ENCODE data around the gene ANKRD18B.
"Not testable (repeated sequence)": the region's sequence is repeated elsewhere in the genome, so short reads cannot be mapped to it uniquely, and the experiment has no call there.

The ANKRD18B gene

GRCh38 chr9:33597386-33597785, 73.3 kb downstream of the ANKRD18B start:
- ATAC-seq = not testable (repeated sequence)

GRCh38 chr9:33598796-33599379, 74.8 kb downstream of the ANKRD18B start:
- ATAC-seq = not testable (repeated sequence)

- ATAC-seq = not testable (repeated sequence)
Observed at GRCh38 chr9:33600911-33601310, 76.9 kb downstream of the ANKRD18B start.

- ATAC-seq = peak; percentile 71
Observed at GRCh38 chr9:33604249-33604648, 80.2 kb downstream of the ANKRD18B start.

GRCh38 chr9:33604936-33605335, 80.9 kb downstream of the ANKRD18B start:
- not testable (repeated sequence) for ATAC-seq

- no peak for TF ChIP-seq TCF4 (CRISPR knock-in tag; IDR thresholded peaks at IDR 0.05; ENCODE audit: borderline replicate concordance)
- no peak for TF ChIP-seq ARNTL (CRISPR knock-in tag; IDR thresholded peaks at IDR 0.05; ENCODE audit: borderline replicate concordance, low read depth)
- no peak for TF ChIP-seq SNAI2 (CRISPR knock-in tag; IDR thresholded peaks at IDR 0.05)
- TF ChIP-seq CSRNP3 (CRISPR knock-in tag; IDR thresholded peaks at IDR 0.05) = no peak
- no peak for TF ChIP-seq ISL1 (CRISPR knock-in tag; IDR thresholded peaks at IDR 0.05)
- TF ChIP-seq PPARA (CRISPR knock-in tag; IDR thresholded peaks at IDR 0.05; ENCODE audit: borderline replicate concordance) = no peak
- TF ChIP-seq ESRRG (CRISPR knock-in tag; IDR thresholded peaks at IDR 0.05) = no peak
- TF ChIP-seq ZC3H10 (CRISPR knock-in tag; IDR thresholded peaks at IDR 0.05) = no peak
- no peak for TF ChIP-seq BACH2 (CRISPR knock-in tag; IDR thresholded peaks at IDR 0.05; ENCODE audit: borderline replicate concordance)
- TF ChIP-seq ZFP3 (CRISPR knock-in tag; IDR thresholded peaks at IDR 0.05) = no peak
- TF ChIP-seq OSR1 (CRISPR knock-in tag; IDR thresholded peaks at IDR 0.05) = no peak
- TF ChIP-seq ZFP30 (CRISPR knock-in tag; IDR thresholded peaks at IDR 0.05) = no peak
- no peak for TF ChIP-seq TSHZ2 (CRISPR knock-in tag; IDR thresholded peaks at IDR 0.05)
- no peak for TF ChIP-seq POU6F1 (CRISPR knock-in tag; IDR thresholded peaks at IDR 0.05; ENCODE audit: borderline replicate concordance, low read depth)
- no peak for TF ChIP-seq RARB (CRISPR knock-in tag; IDR thresholded peaks at IDR 0.05)
- no peak for TF ChIP-seq CSDC2 (CRISPR knock-in tag; IDR thresholded peaks at IDR 0.05)
- no peak for TF ChIP-seq CREB5 (CRISPR knock-in tag; IDR thresholded peaks at IDR 0.05; ENCODE audit: low read depth)
- no peak for TF ChIP-seq TOX (CRISPR knock-in tag; IDR thresholded peaks at IDR 0.05; ENCODE audit: borderline replicate concordance)
- no peak for TF ChIP-seq PATZ1 (CRISPR knock-in tag; IDR thresholded peaks at IDR 0.05; ENCODE audit: borderline replicate concordance)
Observed at GRCh38 chr9:33611358-33611757, 87.3 kb downstream of the ANKRD18B start.

GRCh38 chr9:33612410-33612809, 88.4 kb downstream of the ANKRD18B start:
- ATAC-seq = not testable (repeated sequence)

More at GRCh38 chr9:33611358-33611757, 87.3 kb downstream of the ANKRD18B start:
- ATAC-seq = no peak

Data from SK-N-SH treated with all-trans-retinoic acid at 6 μM for 48 hours (cell line).